Activated naive CD8-positive, alpha-beta T cell (primary cell): ENCODE results near the gene DDX39B.

Source experiments
- H3K27ac Mint-ChIP-seq: one replicate; pipeline ENCODE4 v1.8.0; 2021; ENCODE audit warnings: mixed read lengths
- H3K27me3 Mint-ChIP-seq: one replicate; pipeline ENCODE4 v1.8.0; 2021; ENCODE audit warnings: mixed read lengths
- H3K36me3 Mint-ChIP-seq: one replicate; pipeline ENCODE4 v1.8.0; 2021; ENCODE audit warnings: mixed read lengths
- H3K4me1 Mint-ChIP-seq: one replicate; pipeline ENCODE4 v1.8.0; 2021; ENCODE audit warnings: low read depth, mixed read lengths
- H3K4me3 Mint-ChIP-seq: one replicate; pipeline ENCODE4 v1.8.0; 2021; ENCODE audit warnings: mild to moderate bottlenecking, mixed read lengths
- H3K9me3 Mint-ChIP-seq: one replicate; pipeline ENCODE4 v1.8.0; 2021; ENCODE audit warnings: low read depth, mixed read lengths

Gene DDX39B

GRCh38 chr6:31545291-31545690 is 3.5 kb upstream of the DDX39B start:
- no peaks in the 10 kb centered on the region for H3K9me3 Mint-ChIP-seq
- no peak overlapping the region for H3K4me3 Mint-ChIP-seq
- H3K36me3 Mint-ChIP-seq, result peaks cover 5% of the 10 kb centered on the region
- no peaks in the 10 kb centered on the region for H3K27me3 Mint-ChIP-seq
- H3K27ac Mint-ChIP-seq, result no peak overlapping the region
- H3K4me1 Mint-ChIP-seq, result peaks cover 34% of the 10 kb centered on the region

GRCh38 chr6:31544676-31545075 is 2.9 kb upstream of the DDX39B start:
- Mint-ChIP-seq H3K27ac (no peak overlapping the region), H3K27me3 (no peaks in the 10 kb centered on the region), H3K4me3 (peak overlapping the region; percentile 28), H3K4me1 (peaks cover 40% of the 10 kb centered on the region), H3K36me3 (peaks cover 10% of the 10 kb centered on the region), H3K9me3 (no peaks in the 10 kb centered on the region)

GRCh38 chr6:31543639-31544038 is 1.8 kb upstream of the DDX39B start:
- Mint-ChIP-seq H3K36me3 (peaks cover 18% of the 10 kb centered on the region), H3K27me3 (no peaks in the 10 kb centered on the region), H3K27ac (no peak overlapping the region), H3K4me3 (no peak overlapping the region), H3K4me1 (peaks cover 43% of the 10 kb centered on the region), H3K9me3 (no peaks in the 10 kb centered on the region)

DNA sequence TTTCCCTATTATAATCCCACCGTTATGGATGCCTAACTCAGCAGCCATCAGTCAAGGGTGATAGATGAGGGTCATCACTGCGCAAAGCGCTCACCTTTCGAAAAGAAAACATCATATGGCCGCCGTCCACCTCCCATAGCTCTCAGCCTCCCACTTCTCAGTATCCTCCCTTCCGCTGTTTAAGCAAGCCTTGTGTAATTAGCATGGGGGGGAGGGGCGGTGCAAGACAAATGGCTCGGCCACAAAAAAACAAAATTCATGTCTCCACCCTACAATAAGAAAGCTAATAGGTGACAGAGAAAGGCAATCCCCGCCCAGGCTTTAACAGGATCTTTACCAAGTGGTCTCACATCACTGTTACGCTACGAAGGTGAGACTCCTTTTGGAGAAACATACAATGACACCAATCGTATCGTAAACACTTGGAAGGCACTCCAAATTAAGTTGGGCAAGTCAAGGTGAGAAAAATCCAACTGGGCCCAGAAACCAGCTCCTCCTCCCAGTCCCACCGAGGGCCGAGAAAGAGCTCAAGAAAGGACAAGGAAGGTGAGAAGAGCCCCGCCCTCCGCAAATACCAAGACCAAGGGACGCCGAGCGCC is 645 bp downstream of the DDX39B start:
- peaks cover 19% of the 10 kb centered on the region for H3K36me3 Mint-ChIP-seq
- peak overlapping the region; percentile 97 for H3K4me3 Mint-ChIP-seq
- peaks cover 43% of the 10 kb centered on the region for H3K4me1 Mint-ChIP-seq
- H3K27me3 Mint-ChIP-seq, result no peaks in the 10 kb centered on the region
- peak overlapping the region; percentile 100 for H3K27ac Mint-ChIP-seq
- no peaks in the 10 kb centered on the region for H3K9me3 Mint-ChIP-seq

DNA sequence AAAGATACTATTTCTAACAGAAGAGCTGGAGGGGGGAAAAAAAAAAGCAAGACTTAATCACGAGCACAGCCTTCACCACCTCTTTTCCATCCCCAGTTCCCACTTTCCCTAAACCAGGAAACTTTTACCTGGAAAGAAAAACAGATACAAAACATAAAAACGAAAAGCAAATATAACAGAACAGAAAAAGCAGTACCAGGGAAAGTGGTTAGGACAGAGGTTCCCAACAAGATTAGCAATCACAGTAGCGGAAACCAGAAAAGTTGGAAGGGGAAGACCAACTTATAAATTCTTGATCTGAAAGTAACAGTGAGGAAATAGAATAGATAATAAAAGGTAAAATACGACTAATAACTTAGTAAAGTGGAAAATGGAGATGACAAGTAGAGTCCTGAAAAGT is 1.2 kb downstream of the DDX39B start:
- Mint-ChIP-seq H3K36me3 (peaks cover 19% of the 10 kb centered on the region), H3K27me3 (no peaks in the 10 kb centered on the region), H3K9me3 (no peaks in the 10 kb centered on the region), H3K4me3 (peak overlapping the region; percentile 97), H3K4me1 (peaks cover 48% of the 10 kb centered on the region), H3K27ac (peak overlapping the region; percentile 100)

DNA sequence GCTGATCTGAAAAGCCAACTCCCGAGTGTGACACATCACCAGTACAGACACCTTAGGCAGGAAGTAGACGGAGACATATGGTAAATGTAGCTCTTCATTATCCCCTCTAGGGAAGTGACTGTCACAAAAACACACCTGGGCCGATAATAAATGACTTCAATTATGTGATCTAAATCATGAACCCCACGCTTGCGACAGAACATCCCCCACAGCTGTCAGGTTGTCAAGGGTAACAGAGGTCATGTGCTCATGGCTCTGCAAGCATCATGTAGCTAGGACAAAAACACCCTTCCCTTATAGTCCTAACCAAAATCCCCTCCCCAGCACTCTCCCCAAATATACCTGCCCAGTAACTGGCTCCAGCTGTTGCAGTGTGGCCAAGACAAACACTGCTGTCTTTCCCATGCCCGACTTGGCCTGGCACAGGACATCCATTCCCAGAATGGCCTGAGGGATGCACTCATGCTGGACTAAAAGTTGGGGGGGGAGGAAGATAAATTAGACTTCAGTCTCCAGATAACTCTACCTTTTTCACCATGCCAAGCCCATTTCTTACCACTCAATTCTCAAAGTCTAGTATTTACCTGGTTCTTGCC is 2.9 kb downstream of the DDX39B start:
- peaks cover 19% of the 10 kb centered on the region for H3K36me3 Mint-ChIP-seq
- no peaks in the 10 kb centered on the region for H3K27me3 Mint-ChIP-seq
- no peaks in the 10 kb centered on the region for H3K9me3 Mint-ChIP-seq
- peak overlapping the region; percentile 91 for H3K27ac Mint-ChIP-seq
- H3K4me1 Mint-ChIP-seq, result peaks cover 54% of the 10 kb centered on the region
- peak overlapping the region; percentile 97 for H3K4me3 Mint-ChIP-seq

DNA sequence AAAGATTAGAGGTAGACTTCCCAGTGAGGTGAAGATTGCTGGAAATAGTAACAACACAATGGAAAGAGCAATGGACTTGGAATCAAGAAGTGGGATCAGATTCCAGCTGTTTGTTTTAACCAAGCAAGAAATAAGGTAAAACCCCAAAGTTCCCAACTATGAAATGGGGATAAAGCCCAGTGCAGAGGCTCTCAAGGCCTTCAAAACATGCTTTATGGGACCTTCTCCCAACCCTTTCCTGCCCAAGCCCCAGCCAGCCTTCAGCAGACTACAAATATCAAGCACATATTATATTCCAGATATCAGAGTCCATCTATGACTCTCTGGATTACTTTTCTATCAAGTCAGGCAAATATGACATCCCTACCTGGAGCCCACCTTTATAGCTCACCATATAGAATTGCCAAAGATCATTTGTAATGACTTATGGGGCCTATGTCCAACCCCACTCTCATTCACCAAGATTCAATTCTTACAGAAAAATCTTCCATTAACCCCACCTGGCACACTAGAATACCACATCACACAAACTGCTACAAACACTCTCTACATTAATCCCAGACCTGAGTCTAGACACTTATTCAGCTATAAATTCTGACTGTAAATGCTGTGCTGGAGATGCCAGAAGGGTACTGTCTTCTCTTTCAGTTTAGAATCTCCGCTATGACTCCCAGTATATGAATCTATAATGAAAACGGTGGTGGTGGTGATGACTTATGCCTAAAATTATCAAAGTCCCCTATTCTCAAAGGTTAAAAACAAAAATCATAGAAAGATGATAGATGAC is 6.1 kb downstream of the DDX39B start:
- Mint-ChIP-seq H3K9me3 (no peaks in the 10 kb centered on the region), H3K27ac (peak overlapping the region; percentile 68), H3K4me1 (peaks cover 55% of the 10 kb centered on the region), H3K27me3 (no peaks in the 10 kb centered on the region), H3K36me3 (peaks cover 19% of the 10 kb centered on the region), H3K4me3 (peak overlapping the region; percentile 27)

DNA sequence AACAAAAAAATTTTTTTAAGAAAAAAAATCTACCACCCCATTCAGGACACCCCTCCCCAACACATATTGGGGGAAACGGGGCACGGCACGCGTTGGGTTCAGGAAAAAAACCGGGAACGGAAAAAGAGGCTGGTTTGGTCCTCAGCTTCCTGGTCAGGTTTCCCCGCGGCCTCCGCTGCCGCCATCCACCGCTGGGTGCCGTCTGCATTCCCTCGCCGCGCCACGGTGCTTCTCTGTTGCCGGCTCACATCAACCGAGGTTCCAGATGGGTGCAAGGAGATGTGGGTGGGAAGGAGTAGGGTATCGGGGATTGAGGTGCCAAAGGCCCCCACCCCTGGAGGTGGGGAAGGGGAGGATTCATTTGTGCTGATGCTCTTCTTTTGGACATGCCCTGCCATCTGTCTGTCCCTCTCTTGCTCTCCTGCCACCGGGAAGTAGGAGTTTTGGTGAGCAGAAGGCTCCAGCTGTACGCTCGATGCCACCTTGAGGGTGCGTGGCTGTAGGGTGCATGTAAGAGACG is 7.2 kb downstream of the DDX39B start:
- H3K9me3 Mint-ChIP-seq, result no peaks in the 10 kb centered on the region
- H3K27me3 Mint-ChIP-seq, result no peaks in the 10 kb centered on the region
- H3K4me3 Mint-ChIP-seq, result no peak overlapping the region
- H3K4me1 Mint-ChIP-seq, result peaks cover 48% of the 10 kb centered on the region
- peaks cover 10% of the 10 kb centered on the region for H3K36me3 Mint-ChIP-seq
- no peak overlapping the region for H3K27ac Mint-ChIP-seq

- Mint-ChIP-seq H3K9me3 (no peaks in the 10 kb centered on the region), H3K4me1 (peaks cover 42% of the 10 kb centered on the region), H3K36me3 (peaks cover 5% of the 10 kb centered on the region), H3K27ac (no peak overlapping the region), H3K4me3 (no peak overlapping the region), H3K27me3 (no peaks in the 10 kb centered on the region)
Measured at GRCh38 chr6:31534011-31534410, 7.8 kb downstream of the DDX39B start.

- no peaks in the 10 kb centered on the region for H3K9me3 Mint-ChIP-seq
- H3K27ac Mint-ChIP-seq, result peak overlapping the region; percentile 46
- no peak overlapping the region for H3K4me3 Mint-ChIP-seq
- no peaks in the 10 kb centered on the region for H3K36me3 Mint-ChIP-seq
- H3K4me1 Mint-ChIP-seq, result peaks cover 36% of the 10 kb centered on the region
- no peaks in the 10 kb centered on the region for H3K27me3 Mint-ChIP-seq
Measured at GRCh38 chr6:31533455-31533841, 8.4 kb downstream of the DDX39B start.

- H3K27me3 Mint-ChIP-seq, result no peaks in the 10 kb centered on the region
- peak overlapping the region; percentile 46 for H3K27ac Mint-ChIP-seq
- H3K9me3 Mint-ChIP-seq, result no peaks in the 10 kb centered on the region
- H3K4me1 Mint-ChIP-seq, result peaks cover 33% of the 10 kb centered on the region
- no peak overlapping the region for H3K4me3 Mint-ChIP-seq
- no peaks in the 10 kb centered on the region for H3K36me3 Mint-ChIP-seq
Measured at GRCh38 chr6:31532644-31533454, 9.0 kb downstream of the DDX39B start.

- Mint-ChIP-seq H3K27me3 (no peaks in the 10 kb centered on the region), H3K27ac (peak overlapping the region; percentile 6), H3K9me3 (no peaks in the 10 kb centered on the region), H3K4me1 (peaks cover 28% of the 10 kb centered on the region), H3K36me3 (no peaks in the 10 kb centered on the region), H3K4me3 (no peak overlapping the region)
Measured at GRCh38 chr6:31531771-31532643, 9.8 kb downstream of the DDX39B start.

DNA sequence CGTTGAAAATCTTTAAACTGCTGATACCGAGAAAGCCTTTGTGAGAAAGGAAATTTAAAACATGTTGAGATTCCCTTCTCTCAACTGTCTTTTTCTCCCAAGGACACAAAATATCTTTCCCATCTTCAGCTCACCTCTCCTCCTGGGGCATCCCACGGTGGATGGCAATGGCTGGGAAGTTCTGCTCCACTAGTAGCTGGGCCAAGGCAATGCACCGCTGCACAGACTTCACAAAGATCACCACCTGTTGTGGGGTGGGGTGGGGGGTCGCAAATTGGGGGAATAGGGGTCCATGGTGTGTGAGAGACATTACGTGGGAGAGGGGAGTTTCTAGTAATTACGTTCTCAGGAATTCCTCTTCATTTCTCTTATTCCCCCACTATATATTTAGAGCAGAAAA is 10.6 kb downstream of the DDX39B start:
- H3K36me3 Mint-ChIP-seq, result no peaks in the 10 kb centered on the region

DNA sequence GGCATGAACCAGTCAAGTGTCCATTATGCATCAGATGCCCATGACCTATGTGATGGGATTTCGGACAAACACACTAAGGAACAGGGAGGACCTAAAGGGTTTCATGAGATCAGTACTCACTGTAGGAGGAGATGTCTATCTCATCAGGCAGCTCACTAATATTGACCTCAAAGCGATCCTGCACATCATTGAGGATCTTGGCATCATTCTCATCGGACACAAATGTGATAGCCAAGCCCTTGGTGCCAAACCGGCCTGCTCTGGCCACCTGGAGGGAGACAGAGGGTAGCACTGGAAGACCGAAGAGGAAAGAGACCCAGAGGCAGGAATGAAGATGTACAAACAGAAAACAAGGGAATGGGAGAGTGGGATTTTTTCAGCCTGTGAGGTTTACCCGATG is 11.1 kb downstream of the DDX39B start:
- H3K4me1 Mint-ChIP-seq, result peaks cover 19% of the 10 kb centered on the region
- no peaks in the 10 kb centered on the region for H3K27me3 Mint-ChIP-seq
- H3K36me3 Mint-ChIP-seq, result no peaks in the 10 kb centered on the region
- H3K27ac Mint-ChIP-seq, result peak overlapping the region; percentile 29
- H3K4me3 Mint-ChIP-seq, result no peak overlapping the region
- H3K9me3 Mint-ChIP-seq, result no peaks in the 10 kb centered on the region

More for the DNA sequence above, 10.6 kb downstream of the DDX39B start:
- Mint-ChIP-seq H3K4me3 (no peak overlapping the region), H3K9me3 (no peaks in the 10 kb centered on the region), H3K27me3 (no peaks in the 10 kb centered on the region), H3K4me1 (peaks cover 24% of the 10 kb centered on the region), H3K27ac (no peak overlapping the region)
